AG04449 (cell line): ENCODE data around the gene ABCA5.

Source experiments
- CTCF ChIA-PET: fragments of 350-600 bp; formaldehyde crosslinking; extraction: SDS; loops from one replicate; lab custom pipeline; 2021; ENCODE audit warnings: antibody characterized with exemption; lab: Yijun Ruan, JAX
- POLR2A ChIA-PET: fragments of 400-600, 350-600 bp; formaldehyde crosslinking; extraction: SDS; loops from one replicate; lab custom pipeline; 2020; ENCODE audit warnings: antibody characterized with exemption, inconsistent platforms; lab: Yijun Ruan, JAX
- DNase-seq: peaks from one replicate; pipeline ENCODE4 v3.0.0-alpha.2; 2010; ENCODE audit warnings: low read depth, low spot score
- H3K4me3 ChIP-seq: 2 replicates; pipeline ENCODE4 v1.5.1; 2011; ENCODE audit warnings: low read depth, mild to moderate bottlenecking, control low read depth, low read length
- CTCF ChIP-seq: IDR thresholded peaks from one replicate; pipeline ENCODE4 v1.5.1; 2011; ENCODE audit warnings: mild to moderate bottlenecking, moderate library complexity, low read length, control low read depth, inconsistent platforms; ENCODE audit not compliant: insufficient read depth; ENCODE audit errors: missing control alignments

ABCA5 gene

GRCh38 chr17:69269131-69269998, 57.6 kb downstream of the ABCA5 start:
- CTCF ChIA-PET, result no interaction called here
- DNase-seq, result peak; percentile 89
- POLR2A ChIA-PET, result no interaction called here
- TF ChIP-seq CTCF, result no peak
- H3K4me3 ChIP-seq, result no peak overlapping the region

- POLR2A ChIA-PET, result no interaction called here
- no peak overlapping the region for H3K4me3 ChIP-seq
- DNase-seq, result no peak
- CTCF ChIA-PET, result no interaction called here
- TF ChIP-seq CTCF, result no peak
These were observed 58.4 kb downstream of the ABCA5 start for GRCh38 chr17:69268543-69269014.

GRCh38 chr17:69267219-69267618, 59.7 kb downstream of the ABCA5 start:
- no peak for DNase-seq
- ChIA-PET POLR2A (no interaction called here), CTCF (no interaction called here)
- no peak overlapping the region for H3K4me3 ChIP-seq
- TF ChIP-seq CTCF, result no peak

GRCh38 chr17:69265873-69266272, 61.1 kb downstream of the ABCA5 start:
- ChIA-PET POLR2A (no interaction called here), CTCF (interaction anchor here (1.6 kb wide), 1 partner anchor 18 kb away, joined by 5 read pairs; no protein-coding TSS in a partner anchor)
- H3K4me3 ChIP-seq, result no peak overlapping the region
- no peak for DNase-seq
- no peak for TF ChIP-seq CTCF

- DNase-seq, result no peak
- ChIA-PET CTCF (interaction anchor here (0.8 to 1.7 kb wide), 3 partner anchors 8 to 459 kb away, joined by 3 read pairs; no protein-coding TSS in a partner anchor), POLR2A (no interaction called here)
- no peak overlapping the region for H3K4me3 ChIP-seq
- no peak for TF ChIP-seq CTCF
These were observed 72.7 kb downstream of the ABCA5 start for GRCh38 chr17:69254187-69254586.

- CTCF ChIA-PET, result interaction anchor here (1.9 to 15.6 kb wide), 2 partner anchors 15 to 473 kb away, joined by 8 to 243 read pairs; no protein-coding TSS in a partner anchor
- no peak for DNase-seq
- H3K4me3 ChIP-seq, result no peak overlapping the region
- no peak for TF ChIP-seq CTCF
- POLR2A ChIA-PET, result no interaction called here
These were observed 76.3 kb downstream of the ABCA5 start for GRCh38 chr17:69250641-69251040.
